Stimulated activated CD8-positive, alpha-beta memory T cell treated with anti-CD3 and anti-CD28 coated beads, Interleukin-4, amount 100 ng/mL, for 24 hours (primary cell): Measurements from ENCODE around the gene CFAP298.
A peak's percentile ranks its signal among the peaks of the same experiment; 100 is the strongest.
"Not testable (repeated sequence)": the region's sequence is repeated elsewhere in the genome, so short reads cannot be mapped to it uniquely, and the experiment has no call there.

Experiments
- DNase-seq: peaks from one replicate; pipeline ENCODE4 v3.0.0-alpha.2; 2020; ENCODE audit warnings: low read depth

Gene CFAP298, protein sequence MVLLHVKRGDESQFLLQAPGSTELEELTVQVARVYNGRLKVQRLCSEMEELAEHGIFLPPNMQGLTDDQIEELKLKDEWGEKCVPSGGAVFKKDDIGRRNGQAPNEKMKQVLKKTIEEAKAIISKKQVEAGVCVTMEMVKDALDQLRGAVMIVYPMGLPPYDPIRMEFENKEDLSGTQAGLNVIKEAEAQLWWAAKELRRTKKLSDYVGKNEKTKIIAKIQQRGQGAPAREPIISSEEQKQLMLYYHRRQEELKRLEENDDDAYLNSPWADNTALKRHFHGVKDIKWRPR

DNA sequence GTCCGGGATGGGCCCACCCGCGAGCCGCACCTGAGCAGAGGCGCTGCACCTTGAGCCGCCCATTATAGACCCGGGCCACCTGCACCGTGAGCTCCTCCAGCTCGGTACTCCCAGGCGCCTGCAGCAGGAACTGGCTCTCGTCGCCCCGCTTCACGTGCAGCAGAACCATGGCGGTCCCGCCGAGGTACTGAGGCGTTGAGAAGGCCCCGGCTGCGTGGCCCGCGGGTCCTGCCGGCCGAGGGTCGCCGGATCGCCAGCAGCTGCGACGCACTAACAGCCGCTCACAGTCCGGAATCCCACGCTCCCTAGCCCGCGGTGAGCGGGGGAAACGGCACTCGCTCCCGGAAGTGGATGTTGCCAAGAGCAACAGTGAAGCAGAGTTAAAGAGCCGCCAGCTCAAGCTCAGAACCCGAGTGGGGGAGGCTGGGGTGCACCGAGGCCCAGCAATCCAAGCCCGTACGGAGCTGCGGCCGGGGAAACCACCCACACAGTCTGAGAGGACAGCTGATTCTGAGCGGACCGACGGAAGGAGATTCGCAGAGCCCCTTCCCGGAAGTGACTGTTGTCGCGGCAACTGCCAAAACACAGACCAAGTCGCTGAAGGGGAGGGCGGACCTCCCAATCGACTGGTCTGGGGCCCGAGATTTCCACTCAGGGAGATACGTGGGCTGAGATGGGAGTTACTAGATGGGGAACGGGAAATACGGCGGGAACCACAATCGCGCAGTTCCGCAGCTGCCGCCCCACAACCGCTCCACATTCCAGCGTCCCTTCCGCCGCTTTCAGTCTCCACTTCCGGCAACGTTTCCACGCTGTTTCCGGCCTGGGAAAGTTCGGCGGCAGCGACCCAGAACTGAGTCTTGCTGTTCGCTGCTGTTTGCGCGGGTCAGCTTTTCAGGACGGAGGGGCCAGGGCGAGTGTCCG lies at the start of gene CFAP298:
Gene CFAP298, minus strand, starts transcription at position 303 of the 924 bp plus-strand sequence. Its CDS starts 134 bp downstream, at position 169.
- peak; percentile 77 for DNase-seq

DNA sequence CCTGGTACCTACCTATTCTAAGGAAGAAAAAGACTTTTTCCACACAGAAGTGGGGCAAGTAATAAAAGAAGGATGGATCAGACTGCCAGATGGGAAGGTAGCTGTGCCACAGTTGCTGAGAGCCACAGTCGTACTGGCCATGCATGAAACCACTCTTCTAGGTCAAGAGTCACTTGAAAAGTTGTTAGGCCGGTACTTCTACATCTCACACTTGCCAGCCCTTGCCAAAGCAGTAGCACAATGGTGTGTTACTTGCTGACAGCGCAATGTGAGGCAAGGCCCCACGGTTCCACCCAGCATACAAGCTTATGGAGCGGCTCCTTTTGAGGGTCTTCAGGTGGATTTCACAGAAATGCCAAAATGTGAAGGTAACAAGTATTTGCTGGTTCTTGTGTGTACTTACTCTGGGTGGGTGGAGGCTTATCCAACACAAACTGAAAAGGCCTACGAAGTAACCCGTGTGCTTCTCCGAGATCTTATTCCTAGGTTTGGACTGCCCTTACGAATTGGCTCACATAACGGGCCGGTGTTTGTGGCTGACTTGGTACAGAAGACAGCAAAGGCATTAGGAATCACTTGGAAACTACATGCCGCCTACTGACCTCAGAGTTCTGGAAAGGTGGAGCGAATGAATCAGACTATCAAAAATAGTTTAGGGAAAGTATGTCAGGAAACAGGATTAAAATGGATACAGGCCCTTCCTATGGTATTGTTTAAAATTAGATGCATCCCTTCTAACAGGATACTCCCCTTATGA lies 49.0 kb upstream of the CFAP298 start:
- DNase-seq: not testable (repeated sequence)

DNA sequence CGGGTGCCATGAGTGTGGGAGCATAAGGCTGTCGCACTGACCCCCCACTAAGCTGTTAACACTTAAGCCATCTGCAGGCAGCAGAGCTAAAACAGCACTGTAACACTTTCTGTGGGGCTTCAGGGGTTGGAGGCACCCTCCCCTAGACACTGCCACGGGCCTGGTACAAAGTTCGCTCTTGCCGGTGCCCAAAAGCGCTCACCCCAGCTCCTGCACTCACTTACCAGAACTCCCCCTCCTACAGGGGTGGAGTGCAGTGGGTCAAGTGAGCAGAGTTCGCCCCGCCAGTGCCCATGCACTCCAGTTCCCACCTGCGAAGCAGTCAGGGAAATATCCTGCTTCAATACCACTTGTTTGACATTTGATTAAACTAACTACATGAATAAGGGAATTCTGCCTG lies 46.3 kb upstream of the CFAP298 start:
- no peak for DNase-seq

DNA sequence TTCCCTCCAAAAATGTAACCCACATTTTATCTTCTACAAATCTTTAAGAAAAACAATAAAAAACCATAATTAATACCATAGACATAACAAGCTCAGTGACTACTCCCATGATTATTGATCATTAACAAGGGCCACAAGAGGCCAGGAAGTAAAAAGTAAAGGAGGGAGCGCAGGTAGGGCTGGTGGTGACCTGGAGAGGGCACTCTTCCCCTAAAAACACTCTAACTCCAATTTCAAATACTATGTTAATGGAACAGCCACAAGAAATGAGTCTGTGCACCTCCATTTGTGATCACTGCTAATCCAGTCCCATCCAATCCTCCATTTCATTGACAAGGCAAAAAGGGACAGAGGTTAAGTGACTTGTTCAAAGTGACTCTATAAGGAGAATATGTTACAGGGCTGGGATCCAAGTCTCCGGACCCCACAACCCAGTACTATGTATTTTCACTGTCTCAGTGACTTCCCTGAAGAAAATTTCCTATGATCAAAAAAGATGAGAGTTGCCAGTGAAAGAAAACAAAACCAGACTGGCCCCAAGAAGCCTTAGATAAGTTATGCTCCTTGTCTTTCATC lies 41.2 kb upstream of the CFAP298 start:
- no peak for DNase-seq

DNA sequence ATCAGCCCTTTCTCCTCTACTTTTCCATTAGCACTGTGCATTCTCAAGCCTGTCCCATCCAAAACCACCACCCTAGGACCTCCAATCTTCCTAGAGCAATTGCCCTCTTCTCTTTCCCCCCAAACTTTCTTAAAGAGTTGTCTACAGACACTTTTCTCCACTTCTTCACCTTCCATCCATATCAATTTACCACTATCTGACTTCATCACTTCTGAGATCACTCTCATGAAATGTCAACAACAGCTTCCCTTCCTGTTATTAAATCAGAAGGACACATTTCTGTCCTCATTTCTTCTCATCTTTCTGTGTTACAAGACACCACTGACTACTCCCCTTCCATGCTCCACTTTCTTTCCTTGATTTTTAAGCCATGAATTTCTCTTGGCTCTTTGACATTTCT lies 36.0 kb upstream of the CFAP298 start:
- DNase-seq: no peak

DNA sequence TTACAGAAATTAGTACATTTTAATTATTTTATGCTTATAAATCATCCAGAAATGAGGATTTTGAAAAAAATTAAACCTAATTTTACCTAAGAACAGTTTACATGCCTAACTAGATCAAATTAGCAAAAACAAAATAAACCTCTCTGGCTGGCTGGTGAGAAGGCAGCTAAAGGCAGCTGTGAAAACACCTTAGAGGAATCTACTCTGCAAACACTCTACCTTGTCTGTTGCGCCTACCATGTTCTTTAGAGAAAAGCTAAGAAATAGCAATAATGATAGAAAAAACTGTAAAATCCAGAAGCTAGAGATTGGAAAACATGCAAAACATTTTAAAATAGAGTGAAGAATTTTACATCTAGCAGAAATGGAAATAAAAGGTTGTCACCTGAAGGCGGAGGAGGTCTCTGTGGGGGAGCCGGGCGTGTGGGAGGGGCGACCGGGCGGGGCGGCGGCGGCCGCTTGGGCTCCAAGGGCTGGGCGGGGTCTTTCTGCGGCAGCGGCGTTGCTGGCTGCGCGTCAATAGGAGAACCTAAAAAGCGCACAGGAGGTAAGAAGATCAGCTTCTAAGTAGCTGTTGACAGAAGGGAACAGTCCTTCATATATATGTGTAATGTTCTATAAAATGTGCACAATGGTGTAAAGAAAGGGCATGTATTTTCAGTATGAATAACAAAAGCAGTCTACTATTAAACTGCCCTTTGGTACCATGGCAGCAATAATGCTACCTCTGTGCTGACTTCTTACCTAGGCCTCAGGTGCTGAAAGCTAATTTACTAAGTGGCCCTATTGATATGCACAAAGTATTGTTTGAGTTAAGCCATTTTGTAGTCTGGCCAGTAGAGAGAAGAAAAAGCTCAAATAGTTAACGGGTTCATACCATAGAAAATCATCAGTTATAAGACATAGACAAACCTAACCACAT lies 33.3 kb upstream of the CFAP298 start:
- DNase-seq: no peak

DNA sequence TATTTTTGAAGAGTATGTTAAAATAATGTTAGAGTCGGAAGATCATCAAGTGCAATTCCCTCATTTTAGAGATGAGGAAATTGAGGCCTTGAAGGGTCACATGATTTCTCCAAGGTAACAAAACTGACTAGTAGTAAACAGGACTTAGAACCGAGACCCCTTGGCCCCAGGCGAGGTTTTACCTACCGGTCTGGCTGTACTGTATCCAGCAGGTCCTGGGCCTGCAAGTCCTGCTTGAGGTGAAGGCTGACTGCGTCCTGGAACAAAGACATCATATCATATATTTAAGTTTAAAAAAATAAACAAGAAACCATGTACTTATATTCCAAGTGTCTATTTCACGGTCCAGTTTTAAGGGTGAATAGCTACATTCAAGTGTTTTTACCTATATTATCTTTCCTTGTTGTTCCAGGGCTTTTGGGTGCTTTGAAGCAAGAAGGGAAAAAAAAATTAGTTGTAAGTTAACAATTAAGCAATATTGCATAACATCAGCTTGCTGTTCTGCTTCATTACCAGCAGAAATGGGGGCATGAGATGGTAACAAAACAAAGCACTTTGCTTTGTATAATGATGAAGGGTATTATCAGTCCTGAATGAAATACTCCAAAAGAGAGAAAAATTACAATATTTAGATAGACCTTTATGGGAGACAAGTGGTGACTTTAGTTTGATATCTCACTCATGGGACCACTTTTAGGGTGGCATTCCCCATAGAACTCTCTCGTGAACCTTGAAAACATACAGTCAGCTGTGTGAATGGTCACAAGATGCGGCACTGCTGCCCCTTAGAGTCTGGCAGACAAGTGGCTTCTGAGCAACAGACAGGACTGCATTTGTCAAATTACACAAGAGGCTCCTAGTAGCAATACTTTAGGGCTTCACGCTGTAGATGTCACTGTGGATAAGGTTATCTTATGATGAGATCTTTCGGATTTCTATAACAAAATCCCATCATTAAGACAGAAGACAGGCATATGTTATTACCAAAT lies 29.8 kb upstream of the CFAP298 start:
- no peak for DNase-seq

DNA sequence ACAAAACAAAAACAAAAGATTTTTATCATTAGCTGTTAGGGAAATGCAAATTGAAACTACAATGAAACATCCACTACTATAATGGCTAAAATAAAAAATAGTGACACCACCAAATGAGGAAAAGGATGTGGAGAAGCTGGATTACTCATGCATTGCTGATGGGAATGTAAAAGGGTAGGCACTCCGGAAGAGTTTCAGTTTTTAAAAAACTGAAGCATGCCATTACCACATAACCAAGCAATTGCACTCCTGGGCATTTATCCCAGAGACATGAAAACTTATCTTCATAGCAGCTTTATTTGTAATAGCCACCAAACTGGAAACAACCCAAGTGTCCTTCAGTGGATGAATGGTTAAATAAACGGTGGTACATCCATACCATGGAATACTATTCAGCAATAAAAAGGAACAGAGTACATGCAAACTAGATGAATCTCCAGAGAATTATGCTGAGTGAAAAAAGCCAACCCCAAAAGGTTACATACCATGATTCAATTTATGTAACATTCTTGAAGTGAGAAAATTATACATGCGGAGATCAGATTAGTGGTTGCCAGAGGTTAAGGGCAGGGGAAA lies 14.5 kb upstream of the CFAP298 start:
- DNase-seq: no peak

DNA sequence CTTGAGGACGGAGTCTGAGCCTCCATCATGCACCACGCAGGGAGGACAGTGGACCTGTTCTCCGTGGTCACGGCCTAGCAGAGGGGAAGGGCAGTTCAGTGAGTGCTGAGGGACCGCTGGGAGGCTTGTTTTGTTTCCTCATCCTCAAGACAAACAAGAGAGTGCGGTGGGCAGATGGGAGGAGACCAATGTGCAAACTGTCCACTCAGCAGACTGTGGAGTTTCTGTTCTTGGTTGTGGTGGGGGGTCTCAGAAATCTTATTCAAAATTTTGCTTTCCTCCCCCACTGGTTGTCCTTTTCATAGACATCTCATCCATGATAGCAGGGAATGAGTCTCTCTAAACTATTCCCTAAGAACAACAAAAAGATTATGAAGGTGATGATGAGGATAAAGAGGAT lies 6.0 kb upstream of the CFAP298 start:
- not testable (repeated sequence) for DNase-seq

DNA sequence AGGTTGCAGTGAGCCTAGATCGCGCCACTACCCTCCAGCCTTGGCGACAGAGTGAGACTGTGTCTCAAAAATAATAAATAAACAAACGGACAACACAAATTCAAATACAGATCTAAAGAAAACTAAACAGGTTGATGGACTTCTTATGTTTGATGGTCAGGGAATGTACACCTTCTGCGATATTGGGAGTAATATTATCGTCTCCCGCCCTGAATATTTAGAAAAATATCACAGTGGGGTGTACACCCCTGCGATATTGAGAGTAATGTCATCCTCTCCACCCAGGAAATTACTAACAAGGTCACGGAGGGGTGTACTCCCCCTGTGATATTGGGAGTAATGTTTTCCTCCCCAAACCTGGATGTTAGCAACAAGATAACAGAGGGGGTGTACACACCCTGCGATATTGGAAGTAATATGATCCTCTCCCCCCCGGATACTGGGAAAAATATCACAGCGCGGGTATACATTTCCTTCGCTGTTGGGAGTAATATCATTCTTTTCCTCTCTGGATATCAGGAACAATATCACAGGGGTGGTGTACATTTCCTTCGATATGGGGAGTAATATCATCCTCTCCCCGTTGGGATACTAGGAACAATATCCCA lies 1.4 kb upstream of the CFAP298 start:
- DNase-seq: no peak

DNA sequence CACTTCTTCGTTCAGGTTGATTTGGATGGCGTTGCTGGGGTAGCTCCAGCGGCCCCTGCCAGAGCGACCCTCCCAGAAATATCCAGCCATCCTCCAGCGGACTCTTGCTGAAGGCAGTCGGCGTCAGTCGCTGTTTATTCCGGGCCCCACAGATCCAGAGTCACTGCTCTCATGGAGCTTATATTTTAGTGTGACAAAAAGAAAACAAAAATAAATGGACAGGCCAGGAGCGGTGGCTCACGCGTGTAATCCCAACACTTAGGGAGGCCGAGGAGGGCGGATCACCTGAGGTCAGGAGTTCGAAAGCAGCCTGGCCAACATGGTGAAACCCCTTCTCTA lies 791 bp upstream of the CFAP298 start:
- no peak for DNase-seq

DNA sequence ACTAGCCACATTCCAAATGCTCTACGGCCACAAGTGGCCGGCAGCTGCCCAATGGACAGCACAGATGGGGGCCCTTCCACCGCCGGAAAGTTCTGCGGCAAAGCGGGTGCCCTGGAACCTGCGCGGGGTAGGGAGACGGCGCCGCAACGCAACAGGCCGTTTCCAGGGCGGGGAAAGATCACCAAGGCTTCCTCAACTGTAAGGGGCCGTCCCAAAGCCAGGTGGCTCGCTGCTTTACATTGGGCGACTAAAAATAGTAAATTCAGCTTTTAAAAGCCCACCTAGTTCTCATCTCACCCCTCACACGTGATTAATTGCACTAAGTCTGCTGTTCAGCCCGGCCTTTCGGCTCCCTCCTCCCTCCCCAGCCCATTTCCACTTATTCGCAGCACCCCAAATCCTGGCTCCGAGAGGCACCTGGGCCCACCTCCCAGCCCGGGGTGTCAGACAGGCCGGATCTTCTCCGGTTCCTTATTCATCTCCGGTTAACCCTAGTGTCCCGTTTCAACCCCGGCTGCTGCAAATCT lies 643 bp downstream of the CFAP298 start:
- DNase-seq: peak; percentile 19

DNA sequence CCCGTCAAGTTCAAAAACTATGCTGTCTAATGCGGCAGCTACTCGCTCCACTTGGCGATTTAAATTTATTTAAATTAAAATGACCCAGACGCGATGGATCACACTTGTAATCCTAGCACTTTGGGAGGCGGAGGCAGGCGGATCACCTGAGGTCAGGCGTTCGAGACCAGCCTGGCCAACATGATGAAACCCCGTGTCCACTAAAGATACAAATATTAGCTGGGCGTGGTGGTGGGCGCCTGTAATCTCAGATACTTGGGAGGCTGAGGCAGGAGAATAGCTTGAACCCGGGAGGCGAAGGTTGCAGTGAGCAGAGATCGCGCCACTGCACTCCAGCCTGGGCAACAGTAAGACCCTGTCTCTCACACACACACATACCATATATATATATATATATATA lies 1.2 kb downstream of the CFAP298 start:
- DNase-seq: not testable (repeated sequence)

DNA sequence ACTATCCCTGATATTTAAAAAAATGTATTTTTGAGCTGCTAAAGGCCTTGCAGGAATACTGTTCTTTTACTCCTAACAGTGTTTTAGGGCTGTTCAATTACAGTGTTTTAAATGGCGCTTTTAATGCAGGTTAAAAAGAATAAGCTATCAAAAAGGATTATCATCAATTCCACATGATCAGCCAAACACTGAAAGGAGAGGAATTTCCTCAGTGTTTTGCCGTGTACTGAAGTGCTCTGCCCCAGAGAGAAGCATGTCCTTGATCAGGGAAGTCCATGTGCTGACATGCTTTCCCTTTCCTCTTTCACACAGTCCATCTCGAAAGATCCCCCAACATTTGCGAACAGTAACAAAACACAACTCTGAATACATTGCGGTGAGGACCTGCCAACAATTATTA lies 3.3 kb downstream of the CFAP298 start:
- DNase-seq: no peak

DNA sequence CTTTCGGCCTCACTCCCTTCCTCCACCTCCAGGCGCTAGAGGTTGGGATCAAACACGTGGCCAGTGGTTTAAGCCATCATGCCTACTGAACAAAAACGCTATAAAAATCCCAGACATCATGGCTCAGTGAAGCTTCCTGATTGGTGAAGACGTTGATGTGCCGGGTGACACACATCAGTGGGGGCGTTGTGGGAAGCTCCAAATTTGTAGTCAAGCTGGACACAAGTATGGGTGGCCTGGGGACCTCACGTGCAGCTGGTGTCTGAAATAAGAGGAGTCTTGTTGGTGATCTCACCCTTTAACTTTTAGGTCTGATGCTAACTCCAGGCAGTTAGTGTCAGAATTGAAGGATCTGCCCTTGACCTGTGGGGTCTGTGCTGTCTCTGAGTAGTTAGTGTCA lies 6.7 kb downstream of the CFAP298 start:
- no peak for DNase-seq

DNA sequence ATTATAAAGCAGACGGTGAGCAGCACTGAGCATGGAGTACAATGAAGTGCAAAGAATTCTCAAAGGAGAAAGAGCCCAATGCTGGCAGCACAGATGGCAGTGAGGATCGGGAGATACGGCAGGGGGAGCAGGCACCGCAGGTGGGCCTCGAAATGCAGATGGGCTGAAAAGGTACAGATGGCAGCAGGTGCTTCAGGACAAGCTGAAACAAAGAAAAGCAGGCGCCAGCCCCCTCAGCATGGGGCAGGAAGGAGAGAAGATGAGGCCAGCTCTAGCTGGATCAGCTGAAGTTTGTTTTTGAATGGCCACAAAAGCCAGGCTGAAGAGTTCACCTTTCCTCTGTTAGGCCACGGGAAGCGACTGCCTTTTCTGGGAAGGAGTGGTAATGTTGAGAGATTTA lies 7.7 kb downstream of the CFAP298 start:
- no peak for DNase-seq

DNA sequence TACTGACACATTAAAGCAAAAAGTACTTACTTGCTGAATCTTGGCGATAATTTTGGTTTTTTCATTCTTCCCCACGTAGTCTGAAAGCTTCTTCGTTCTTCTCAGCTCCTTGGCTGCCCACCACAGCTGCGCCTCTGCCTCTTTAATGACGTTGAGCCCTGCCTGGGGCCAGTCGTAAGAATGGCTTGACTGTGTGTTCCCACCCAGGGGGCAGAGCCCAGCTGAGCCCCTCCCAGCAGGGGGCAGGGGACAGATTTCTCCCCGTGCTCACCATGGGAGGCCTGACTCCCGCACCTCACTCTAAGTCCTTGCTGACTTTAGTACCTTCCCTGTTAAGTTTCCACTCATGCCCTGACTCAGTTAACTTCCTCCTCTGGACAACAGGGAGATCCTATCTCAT lies 9.0 kb downstream of the CFAP298 start:
- no peak for DNase-seq

DNA sequence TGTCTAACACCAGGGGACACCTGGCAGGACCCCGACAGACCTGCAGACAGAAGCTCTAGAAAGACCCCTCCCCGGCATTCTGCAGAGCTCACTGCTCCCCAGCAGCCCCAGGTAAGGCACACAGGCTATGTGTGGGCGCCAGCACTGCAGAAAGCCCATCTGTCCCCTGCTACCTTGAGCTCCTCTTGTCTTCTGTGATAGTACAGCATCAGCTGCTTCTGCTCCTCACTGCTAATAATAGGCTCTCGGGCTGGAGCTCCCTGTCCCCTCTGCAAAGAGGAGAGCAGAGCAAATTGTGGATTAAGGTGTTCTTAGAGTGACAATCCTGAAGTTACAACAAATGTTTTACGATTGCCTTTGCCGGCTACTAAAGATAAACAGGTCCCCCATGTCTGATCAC lies 10.1 kb downstream of the CFAP298 start:
- no peak for DNase-seq

DNA sequence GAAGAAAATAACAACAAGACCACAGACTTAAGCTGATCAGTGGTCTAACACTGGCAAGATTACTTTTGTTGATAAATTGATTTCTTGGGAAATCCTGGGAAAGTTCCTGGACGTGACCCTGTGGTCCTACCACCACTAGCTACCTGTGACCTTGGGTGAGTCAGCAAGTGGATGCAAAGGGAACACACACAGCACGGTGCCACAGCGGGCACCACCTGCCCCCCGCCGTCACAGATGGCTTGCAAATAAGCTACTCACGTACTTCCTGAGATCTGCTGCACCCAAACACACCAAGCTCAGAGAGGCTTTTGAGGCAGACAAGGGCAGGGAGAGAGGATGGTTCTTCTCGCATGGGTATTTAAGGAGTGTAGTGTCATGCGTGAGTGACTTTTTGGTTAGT lies 12.7 kb downstream of the CFAP298 start:
- no peak for DNase-seq
